HG03354 (cell line): ENCODE data around the gene HHIPL1.
"Not testable (repeated sequence)": the region's sequence is repeated elsewhere in the genome, so short reads cannot be mapped to it uniquely, and the experiment has no call there.

Experiments
- ATAC-seq: cut with Tn5 transposase; IDR thresholded peaks from one replicate; pipeline ENCODE4 v1.9.1; 2021; ENCODE audit warnings: mild to moderate bottlenecking; ENCODE audit not compliant: unreplicated experiment, poor library complexity, severe bottlenecking

The HHIPL1 gene

DNA sequence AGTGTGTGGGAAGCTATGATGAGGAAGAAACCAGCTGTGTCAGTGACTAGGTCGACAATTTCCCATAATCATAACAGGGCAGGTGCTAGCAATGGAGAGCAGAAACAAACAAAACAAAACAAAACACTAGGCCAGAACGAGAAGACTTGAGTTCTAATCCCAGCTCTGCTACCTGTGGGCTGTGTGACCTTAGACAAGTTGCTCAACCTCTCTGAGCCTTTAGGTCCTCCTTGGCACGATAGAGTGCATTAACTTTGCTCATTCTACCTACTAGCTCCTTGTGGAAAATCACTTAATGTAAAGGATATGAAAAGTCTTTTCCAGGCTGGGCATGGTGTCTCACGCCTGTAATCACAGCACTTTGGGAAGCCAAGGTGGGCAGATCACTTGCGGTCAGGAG lies 11.2 kb downstream of the HHIPL1 start:
- ATAC-seq: no peak

DNA sequence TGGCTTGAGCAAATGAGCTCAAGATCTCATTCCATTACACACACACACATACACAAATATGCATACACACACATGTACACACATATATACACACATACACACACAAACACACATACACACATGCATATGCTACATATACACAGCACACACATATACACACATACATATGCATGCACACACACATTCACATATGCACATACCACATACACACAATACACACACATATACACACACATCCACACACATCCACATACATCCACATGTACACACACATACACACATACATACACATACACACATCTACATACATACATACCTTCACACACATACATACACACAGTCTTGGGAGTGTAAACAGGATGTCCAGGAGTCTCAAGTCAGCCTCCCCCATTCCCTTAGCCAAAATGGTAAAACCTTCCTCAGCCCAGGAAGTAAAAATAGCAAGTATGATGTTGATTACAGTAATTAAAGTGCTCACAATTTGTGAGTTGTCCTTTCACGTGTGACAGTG lies 12.8 kb downstream of the HHIPL1 start:
- no peak for ATAC-seq

DNA sequence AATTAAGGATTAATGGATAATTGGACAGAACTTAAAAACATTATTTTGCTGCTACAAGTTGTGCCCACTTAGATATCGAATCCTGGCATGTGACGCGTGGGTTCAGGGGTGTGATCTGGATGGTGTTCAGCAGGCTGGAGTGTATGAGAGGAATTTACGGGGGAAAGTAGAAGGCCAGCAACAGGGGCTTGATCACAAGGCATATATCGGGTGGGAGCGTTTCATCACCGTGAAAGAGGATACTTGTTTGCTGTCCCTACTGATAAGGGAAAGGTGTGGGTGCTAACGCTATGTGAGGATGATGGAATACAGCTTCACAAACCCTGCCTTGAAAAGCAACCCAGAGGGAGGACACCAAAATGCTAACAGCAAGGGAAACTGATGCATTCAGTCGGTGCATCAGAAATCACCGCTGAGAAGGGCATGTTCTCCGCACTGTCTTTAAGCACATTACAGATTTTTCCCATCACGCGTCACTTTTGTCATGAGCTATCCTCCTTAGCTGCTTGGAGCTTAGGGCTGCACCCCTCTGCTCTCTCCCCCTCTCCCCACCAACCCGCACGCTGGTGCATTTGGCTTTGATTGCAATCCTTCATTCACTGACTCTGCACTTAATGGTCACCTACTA lies 13.4 kb downstream of the HHIPL1 start:
- ATAC-seq: no peak

DNA sequence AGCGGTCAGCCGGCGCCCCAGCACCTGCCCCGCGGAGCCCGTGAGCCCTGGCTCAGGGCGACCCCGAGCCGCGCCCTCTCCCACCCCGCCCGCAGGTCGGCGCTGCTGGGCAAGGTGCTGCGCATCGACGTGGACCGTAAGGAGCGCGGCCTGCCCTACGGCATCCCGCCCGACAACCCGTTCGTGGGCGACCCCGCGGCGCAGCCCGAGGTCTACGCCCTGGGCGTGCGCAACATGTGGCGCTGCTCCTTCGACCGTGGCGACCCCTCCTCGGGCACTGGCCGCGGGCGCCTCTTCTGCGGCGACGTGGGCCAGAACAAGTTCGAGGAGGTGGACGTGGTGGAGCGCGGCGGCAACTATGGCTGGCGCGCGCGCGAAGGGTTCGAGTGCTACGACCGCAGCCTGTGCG lies 14.4 kb downstream of the HHIPL1 start:
- ATAC-seq: no peak

DNA sequence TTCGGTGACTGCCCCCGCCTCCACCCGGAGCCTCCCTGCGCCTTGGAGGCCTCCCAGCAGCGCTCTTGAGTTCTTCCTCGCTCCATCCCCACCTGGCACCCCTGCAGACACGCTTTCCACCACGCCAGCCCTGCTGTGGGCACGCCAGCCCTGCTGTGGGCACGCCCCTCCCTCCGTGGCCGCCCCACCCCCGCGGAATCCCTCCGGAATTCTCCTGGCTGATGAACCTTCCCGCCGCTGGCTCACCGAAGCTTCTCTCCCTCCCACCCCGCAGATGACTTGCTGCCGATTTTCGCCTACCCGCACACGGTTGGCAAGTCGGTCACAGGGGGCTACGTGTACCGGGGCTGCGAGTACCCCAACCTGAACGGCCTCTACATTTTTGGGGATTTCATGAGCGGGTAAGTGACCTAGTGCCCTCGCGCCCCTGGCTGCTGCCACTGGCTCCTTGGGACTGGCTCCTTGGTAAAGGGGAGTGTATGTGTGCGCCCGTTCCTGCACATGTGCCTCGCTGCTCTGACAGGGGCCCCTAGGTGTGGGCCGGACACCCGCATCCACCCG lies 15.2 kb downstream of the HHIPL1 start:
- ATAC-seq: no peak

DNA sequence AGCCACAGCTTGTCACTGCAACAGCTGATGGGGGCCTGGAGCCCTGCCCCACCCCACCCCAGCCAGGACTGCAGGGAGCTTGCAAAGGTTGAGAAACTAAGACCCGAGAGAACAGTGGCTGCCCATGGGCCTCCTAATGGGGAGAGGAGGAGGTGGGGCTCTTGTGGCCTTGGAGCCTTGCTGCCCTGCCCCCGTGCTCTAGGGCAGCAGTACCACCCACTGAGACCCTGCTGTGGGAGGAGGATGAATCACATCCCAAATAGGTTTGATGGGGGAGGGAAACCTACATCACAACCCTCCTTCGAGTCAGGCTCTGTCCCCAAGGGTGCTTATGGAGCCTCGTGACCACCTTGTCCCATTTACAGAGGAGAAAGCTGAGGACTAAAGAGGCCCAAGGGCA lies 15.9 kb downstream of the HHIPL1 start:
- ATAC-seq: no peak

DNA sequence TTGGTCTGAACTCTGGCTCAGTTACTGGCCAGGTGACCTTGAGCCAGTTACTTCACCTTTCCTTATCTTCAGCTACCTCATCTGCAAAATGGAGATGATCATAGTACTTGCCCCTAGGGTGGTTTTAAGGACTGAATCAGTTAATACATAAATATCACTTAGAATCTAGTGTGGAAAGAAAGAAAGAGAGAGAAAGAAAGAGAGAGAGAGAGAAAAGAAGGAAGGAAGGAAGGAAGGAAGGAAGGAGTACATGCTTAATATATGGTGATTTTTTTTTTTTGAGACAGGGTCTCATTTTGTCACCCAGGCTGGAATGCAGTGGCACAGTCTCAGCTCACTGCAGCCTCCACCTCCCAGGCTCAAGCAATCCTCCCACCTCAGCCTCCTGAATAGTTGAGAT lies 16.3 kb downstream of the HHIPL1 start:
- not testable (repeated sequence) for ATAC-seq

DNA sequence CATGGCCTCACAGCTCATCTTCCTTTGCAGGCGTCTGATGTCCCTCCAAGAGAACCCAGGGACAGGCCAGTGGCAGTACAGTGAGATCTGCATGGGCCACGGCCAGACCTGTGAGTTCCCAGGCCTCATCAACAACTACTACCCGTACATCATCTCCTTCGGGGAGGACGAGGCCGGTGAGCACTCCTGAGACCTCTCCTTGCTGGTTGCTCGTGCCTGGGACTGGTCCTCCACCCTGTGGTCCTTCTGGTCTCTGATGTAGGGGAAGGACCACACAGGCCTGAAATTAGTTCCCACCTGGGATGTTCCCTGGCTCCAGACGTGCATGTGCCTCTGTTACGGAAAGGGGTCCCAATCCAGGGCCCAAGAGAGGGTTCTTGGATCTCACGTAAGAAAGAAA lies 17.9 kb downstream of the HHIPL1 start:
- no peak for ATAC-seq

DNA sequence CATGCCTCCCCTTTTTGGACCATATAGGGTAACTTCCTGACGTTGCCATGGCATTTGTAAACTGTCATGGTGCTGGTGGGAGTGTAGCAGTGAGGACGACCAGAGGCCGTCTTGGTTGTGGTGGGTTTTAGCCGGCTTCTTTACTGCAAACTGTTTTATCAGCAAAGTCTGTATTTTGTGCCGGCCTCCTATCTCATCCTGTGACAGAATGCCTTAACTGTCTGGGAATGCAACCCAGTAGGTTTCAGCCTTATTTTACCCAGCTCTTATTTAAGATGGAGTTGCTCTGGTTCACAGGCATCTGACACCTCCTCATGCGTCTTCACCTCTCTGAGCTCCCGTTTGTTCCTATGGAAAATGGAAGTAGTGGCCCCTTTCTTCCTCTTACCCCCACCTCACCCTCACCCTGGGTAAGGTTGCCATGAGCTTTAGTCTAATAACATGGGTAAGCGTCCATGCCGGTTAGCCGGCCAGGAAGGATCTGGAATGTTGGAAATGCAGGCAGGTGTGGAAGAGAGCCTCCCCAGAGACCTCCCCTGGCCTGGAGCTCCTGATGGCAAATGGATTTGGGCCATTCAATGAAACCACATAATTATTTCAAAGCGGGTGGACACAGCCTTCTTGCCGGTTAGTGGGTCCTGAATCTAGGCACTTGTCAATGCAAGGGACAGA lies 18.6 kb downstream of the HHIPL1 start:
- no peak for ATAC-seq

DNA sequence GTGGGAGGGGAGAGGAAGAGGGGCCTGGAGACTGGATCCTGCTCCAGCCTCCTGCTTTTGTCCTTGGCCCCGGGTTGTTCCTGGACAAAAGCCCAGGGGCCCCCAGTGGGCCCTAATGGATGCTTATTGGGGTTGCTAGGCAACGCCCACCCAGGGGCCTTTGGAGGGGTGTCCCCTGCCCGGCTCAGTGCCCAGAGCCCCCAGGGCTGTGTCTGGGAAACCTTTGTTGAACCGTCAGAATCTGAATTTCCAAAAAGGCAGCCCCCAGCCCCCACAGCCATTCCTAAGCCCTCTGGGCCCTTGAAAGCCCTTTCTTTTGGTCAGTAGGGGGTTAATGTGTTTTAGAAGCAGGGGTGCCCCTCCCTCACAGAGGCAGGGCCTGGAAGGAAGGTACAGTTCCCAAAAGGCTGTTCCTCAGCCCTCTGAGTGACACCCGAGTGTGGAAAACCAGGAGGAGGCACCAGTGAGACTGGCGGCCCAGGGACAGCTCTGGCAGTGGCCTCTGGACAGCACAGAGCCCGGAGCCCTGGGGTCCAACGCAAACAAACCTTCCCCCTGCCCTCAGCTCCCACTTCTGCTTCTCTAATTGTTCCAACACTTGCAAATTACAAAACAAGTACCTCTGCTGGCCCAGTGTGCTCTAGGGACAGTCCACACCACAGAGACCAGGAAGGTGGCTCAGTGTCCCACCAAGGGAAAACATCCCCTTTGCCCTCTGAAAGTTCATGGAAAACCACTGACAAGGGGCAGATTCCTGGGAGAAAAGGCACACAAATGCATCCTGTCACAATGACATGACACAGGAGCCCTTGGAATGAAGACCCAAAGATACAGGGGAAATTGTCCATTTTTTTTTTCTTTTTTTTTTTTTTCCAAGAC lies 19.4 kb downstream of the HHIPL1 start:
- no peak for ATAC-seq

DNA sequence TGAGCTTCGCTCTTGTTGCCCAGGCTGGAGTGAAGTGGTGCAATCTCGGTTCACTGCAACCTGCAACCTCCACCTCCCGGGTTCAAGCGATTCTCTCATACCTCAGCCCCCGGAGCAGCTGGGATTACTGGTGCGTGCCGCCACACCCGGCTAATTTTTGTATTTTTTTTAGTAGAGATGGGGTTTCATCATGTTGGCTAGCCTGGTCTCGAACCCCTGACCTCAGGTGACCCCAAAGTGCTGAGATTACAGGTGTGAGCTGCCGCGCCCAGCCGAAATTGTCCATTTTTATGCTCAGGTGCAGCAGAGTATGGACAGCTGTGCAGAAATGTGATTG lies 20.0 kb downstream of the HHIPL1 start:
- peak; percentile 49 for ATAC-seq

DNA sequence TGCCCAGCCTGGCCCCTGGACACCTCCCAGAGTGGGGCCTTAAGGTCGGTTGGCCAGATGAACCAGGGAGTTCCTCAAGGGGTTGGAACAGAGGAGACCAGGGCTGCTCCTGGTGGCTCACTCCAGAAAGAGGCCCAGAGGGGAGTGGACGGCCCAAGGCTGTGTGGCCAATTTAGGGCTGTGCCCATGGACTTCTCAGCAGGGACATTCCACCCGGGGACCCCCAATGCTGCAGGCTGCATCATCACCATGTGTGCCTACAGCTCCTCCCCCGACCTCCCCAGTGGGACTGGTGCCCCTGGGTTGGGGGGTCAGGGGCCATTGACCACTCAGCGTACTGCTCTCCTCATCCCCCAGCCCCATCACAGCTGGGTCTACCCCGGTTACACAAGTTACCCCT lies 21.6 kb downstream of the HHIPL1 start:
- ATAC-seq: no peak

DNA sequence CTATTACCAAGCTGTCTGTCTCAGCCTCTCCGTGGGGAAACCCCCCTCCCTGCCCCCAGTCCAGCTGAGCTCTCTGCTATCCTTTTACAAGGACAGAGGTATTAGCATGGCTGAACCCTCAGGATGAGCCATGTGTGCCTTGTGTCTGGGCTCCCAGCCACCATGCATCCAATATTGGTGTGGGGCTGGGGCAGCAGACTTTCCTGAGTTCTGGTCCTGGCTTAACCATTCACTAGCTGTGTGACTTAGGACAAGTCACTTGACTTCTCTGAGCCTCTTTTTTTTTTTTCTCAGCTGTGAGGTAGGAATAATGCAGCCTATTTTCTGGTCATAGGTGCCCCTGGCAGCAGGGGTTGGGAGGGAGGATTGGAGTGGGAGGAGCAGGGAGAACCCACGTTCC lies 22.1 kb downstream of the HHIPL1 start:
- no peak for ATAC-seq

DNA sequence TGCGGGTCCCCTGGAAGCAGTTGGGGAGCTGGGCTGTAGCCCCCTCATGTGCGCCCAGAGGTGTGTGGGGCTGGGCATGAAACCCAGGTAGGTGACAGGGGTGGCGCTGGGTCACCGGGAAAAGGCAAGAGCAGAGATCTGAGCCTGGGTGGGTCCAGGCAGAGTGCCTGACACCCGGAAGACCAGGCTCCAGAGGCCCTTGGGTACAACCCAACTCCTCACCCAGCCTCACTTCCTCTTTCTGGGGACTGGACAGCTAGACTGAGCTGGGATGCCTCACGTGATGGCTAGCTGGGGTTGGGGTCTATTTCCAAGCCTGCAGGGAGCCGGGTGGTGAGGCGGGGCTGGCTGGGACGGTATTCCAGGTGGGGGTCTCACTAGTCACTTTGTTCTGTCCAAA lies 22.9 kb downstream of the HHIPL1 start:
- no peak for ATAC-seq

DNA sequence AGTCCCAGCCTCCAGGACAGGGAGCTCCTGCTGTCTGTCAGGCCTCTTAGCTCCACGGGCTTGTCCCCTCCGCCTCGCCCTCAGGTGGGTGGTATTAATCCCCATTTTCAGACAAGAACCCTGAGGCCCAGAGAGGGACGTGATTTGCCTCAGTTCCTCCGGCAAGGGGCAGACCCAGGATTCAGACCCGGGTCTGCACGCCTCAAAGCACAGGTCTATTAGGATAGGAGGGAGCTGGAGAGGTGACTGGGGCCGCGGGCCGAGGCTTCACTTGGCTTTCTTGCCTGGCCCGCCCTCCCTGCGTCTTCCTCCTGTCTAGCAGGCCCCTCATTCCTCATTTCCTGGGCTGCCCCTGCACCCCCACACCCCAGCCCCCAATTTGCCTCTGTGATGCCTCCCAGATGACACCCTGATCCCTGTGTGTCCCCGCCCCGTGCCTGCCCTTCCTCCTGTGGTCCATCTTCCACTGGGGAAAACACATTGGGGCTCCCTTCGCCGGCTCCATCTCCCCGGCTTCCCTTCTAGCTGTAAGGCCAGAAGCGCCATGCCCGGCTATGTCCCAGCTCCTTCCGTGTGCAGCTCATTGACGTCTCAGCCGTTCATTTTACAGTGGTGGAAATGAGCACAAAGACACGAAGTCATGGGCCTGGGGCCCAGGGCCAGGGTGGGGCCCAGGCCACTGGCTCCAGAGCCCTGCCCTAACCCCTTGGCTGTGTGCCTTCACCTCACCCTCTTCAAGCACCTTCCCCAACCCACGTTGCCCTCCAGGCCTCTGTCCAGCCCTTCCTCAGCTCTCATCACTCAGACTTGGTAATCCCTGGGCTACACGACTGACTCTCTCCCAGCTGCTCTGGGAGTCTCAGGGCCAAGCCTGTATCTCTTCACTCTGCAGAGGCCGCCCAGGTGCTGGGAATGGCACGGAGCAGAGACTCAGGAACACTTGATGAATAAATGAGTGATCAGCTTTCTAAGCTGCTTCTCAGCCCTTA lies 23.7 kb downstream of the HHIPL1 start:
- no peak for ATAC-seq

DNA sequence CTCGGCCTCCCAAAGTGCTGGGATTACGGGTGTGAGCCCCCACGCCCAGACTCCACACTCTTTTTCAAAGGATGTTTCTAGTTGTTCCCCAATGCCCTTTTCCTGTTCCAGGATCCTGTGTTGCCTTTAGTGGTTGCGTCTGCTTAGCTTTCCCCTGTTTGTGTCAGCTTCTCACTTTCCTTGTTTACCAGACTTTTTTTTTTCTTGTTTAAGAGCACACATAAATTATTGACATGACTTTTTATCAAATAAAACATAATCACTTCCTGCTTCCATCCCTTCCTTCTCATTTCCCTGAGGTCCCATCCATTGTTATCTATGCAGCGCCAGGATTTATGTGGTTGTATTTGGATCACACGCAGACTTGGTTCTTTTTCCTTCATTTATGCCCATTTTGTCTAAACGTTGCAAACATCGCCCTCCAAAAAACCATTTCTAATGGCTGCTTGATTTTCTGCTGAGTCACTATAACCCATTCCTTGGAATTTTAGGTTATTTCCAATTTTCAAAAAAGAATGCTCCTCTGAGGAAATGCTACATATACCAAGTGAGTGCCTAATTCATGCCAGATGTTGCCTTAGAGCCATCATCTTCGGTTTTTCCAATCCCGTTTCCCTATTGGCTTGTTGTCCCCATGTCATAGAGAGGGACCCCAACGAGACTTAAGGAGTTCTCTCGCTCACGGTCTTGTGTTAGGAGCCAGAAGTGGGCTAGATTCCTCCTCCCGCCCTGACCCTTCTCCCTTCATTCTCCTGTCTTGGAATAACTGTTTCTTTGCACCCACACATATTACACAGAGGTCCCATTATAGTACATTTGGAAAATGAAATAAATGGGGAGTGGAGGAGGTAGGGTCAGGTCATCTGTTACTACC lies 25.7 kb downstream of the HHIPL1 start:
- ATAC-seq: no peak

DNA sequence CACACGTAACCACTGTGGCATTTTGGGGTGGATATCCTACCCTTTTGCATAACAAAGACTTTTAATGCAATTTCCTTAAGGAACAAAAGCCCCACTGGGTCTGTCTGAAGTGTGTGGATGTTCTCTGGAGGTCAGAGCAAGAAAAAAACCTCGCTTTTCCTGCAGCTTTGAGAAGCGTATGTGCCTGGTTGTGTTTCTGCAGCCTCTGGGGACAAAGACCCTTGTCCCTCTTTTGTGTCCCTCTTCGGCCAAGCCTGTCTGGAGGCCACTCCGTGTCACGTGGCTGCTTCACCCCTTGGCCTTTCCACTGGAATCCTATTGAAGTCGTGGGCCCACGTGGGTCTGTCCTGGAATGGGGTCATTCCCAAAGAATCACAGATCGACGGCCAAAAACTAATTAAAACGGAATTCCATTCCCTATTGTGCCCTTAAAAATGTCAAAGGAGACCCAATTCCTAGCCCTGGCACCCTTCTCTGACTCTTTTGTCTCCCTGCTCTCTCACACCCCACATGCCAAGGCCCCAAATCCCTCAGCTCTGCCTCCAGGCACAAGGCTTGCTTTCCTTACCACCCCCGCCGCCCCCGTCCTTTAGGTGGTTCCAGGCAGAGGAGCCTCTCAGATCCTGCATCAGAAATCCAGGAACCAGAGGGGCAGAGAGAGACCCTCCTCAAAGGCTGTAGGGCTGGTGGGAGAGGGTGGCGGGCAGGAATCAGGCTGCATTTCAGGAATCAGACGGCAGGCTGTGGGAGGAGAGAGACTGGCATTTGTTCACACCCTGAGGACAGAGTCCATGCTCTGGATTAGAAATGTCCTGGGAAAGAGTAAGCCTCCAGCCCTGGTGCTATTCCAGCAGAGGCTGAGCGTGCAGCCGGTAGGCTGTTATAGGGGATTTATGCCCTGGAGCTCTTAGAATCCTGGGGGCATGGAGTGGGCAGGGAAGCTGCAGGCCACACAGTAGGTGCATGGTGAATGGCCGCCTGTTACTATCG lies 26.6 kb downstream of the HHIPL1 start:
- no peak for ATAC-seq
